ENCODE data around the gene MYO10.

Gene MYO10

GRCh38 chr5:16679863-16680262 lies 256.2 kb downstream of the MYO10 start:
- H3K4me1 ChIP-seq (ENCODE audit: low read depth, poor library complexity, severe bottlenecking) = no peaks in the 10 kb centered on the region
- H3K4me2 ChIP-seq = no peak overlapping the region
- H2AFZ ChIP-seq (ENCODE audit: low read depth) = no peak overlapping the region
- H3K27ac ChIP-seq = no peak overlapping the region
- H3K4me3 ChIP-seq (IDR thresholded peaks at IDR 0.05; ENCODE audit: insufficient read depth, low read depth, low read length) = no peak overlapping the region
- no peaks in the 10 kb centered on the region for H4K20me1 ChIP-seq (ENCODE audit: insufficient read depth)
- no peaks in the 10 kb centered on the region for H3K79me2 ChIP-seq (ENCODE audit: insufficient read depth, low read depth)
- no peak for TF ChIP-seq CTCF (conservative IDR thresholded peaks at IDR 0.05; ENCODE audit: low read depth, low read length)
- no peak overlapping the region for H3K9ac ChIP-seq
- no peaks in the 10 kb centered on the region for H3K36me3 ChIP-seq (ENCODE audit: insufficient read depth)
- no peaks in the 10 kb centered on the region for H3K27me3 ChIP-seq (ENCODE audit: insufficient read depth, low read depth)

- Histone ChIP-seq H3K4me2 (no peak overlapping the region), H3K4me3 (IDR thresholded peaks at IDR 0.05; ENCODE audit: insufficient read depth, low read depth, low read length) (no peak overlapping the region), H4K20me1 (ENCODE audit: insufficient read depth) (no peaks in the 10 kb centered on the region), H3K4me1 (ENCODE audit: low read depth, poor library complexity, severe bottlenecking) (no peaks in the 10 kb centered on the region), H3K79me2 (ENCODE audit: insufficient read depth, low read depth) (no peaks in the 10 kb centered on the region), H3K36me3 (ENCODE audit: insufficient read depth) (no peaks in the 10 kb centered on the region), H3K9ac (no peak overlapping the region), H3K27me3 (ENCODE audit: insufficient read depth, low read depth) (no peaks in the 10 kb centered on the region), H2AFZ (ENCODE audit: low read depth) (no peak overlapping the region), H3K27ac (no peak overlapping the region)
- no peak for TF ChIP-seq CTCF (conservative IDR thresholded peaks at IDR 0.05; ENCODE audit: low read depth, low read length)
Observed at GRCh38 chr5:16679190-16679589, 256.9 kb downstream of the MYO10 start.

- H3K4me3 ChIP-seq (IDR thresholded peaks at IDR 0.05; ENCODE audit: insufficient read depth, low read depth, low read length) = no peak overlapping the region
- H2AFZ ChIP-seq (ENCODE audit: low read depth) = no peak overlapping the region
- H3K79me2 ChIP-seq (ENCODE audit: insufficient read depth, low read depth) = no peaks in the 10 kb centered on the region
- no peak for TF ChIP-seq CTCF (conservative IDR thresholded peaks at IDR 0.05; ENCODE audit: low read depth, low read length)
- no peaks in the 10 kb centered on the region for H3K36me3 ChIP-seq (ENCODE audit: insufficient read depth)
- H3K4me2 ChIP-seq = no peak overlapping the region
- no peaks in the 10 kb centered on the region for H3K27me3 ChIP-seq (ENCODE audit: insufficient read depth, low read depth)
- H3K9ac ChIP-seq = no peak overlapping the region
- H3K4me1 ChIP-seq (ENCODE audit: low read depth, poor library complexity, severe bottlenecking) = no peaks in the 10 kb centered on the region
- H3K27ac ChIP-seq = no peak overlapping the region
- no peaks in the 10 kb centered on the region for H4K20me1 ChIP-seq (ENCODE audit: insufficient read depth)
Observed at GRCh38 chr5:16675806-16676205, 260.3 kb downstream of the MYO10 start.

GRCh38 chr5:16674750-16675149 lies 261.3 kb downstream of the MYO10 start:
- no peaks in the 10 kb centered on the region for H3K27me3 ChIP-seq (ENCODE audit: insufficient read depth, low read depth)
- H2AFZ ChIP-seq (ENCODE audit: low read depth) = no peak overlapping the region
- no peak overlapping the region for H3K4me3 ChIP-seq (IDR thresholded peaks at IDR 0.05; ENCODE audit: insufficient read depth, low read depth, low read length)
- no peak overlapping the region for H3K9ac ChIP-seq
- no peak for TF ChIP-seq CTCF (conservative IDR thresholded peaks at IDR 0.05; ENCODE audit: low read depth, low read length)
- no peaks in the 10 kb centered on the region for H3K4me1 ChIP-seq (ENCODE audit: low read depth, poor library complexity, severe bottlenecking)
- no peak overlapping the region for H3K27ac ChIP-seq
- no peaks in the 10 kb centered on the region for H4K20me1 ChIP-seq (ENCODE audit: insufficient read depth)
- H3K4me2 ChIP-seq = no peak overlapping the region
- H3K36me3 ChIP-seq (ENCODE audit: insufficient read depth) = no peaks in the 10 kb centered on the region
- H3K79me2 ChIP-seq (ENCODE audit: insufficient read depth, low read depth) = no peaks in the 10 kb centered on the region
